ENCODE data around the gene IL18RAP.
A peak's percentile ranks its signal among the peaks of the same experiment; 100 is the strongest.

- TF ChIP-seq CTCF (IDR thresholded peaks at IDR 0.05) (peak; percentile 82), EZH2 (IDR thresholded peaks at IDR 0.05; ENCODE audit: borderline replicate concordance, insufficient read depth, low read depth, low read length, poor library complexity, severe bottlenecking) (no peak)
Observed at GRCh38 chr2:102442967-102443828, 20.2 kb downstream of the IL18RAP start.

Data from B cell (primary cell).